ENCODE measurements around the gene SDCCAG8. TPM values are rescaled to one million over a fixed set of nuclear protein-coding genes. Genes with fewer than 3 reads are reported as not detected.
A peak's percentile ranks its signal among the peaks of the same experiment; 100 is the strongest.

SDCCAG8 gene
- total RNA-seq, 1 donor from 2014 or later: 92.7 TPM

DNA sequence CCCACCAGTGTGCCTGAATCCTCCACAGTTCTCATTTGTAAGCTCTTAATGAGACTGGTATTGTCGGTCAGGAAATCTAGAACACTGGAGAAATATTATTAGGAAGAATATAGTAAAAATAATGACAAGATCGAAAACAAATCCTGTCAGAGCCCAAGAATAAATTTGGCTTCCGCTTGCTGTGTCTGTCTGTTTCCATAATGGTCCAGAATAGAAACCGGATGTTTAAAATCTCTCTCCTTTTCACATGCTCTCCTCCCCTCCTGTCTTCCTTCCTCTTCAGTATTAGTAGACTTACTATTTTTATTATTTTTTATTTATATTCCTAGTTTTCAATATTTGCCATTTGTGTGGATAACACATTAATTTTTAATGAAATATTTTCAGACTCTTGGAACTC lies 187.7 kb downstream of the SDCCAG8 start:
- no peak for ATAC-seq
- no peak overlapping the region for H3K27ac ChIP-seq
- H3K9me3 ChIP-seq: no peaks in the 10 kb centered on the region

DNA sequence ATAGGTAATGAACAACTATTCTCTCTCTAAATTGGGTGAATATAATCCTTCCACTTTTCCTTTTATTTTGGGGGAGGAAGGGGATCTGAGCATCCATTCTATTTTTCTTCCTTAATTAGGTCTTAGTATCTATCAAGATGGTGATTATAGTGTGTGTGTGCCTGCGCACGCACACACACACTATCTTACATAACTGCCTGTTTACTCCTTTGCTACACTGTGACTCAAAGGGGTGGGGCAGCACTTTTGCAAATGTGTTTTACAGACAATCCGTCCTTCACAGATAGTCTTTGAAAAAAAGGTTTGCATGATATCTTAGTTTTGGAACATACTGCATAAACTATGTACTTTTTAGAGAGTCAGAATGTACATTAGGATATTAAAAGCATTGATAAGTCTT lies 191.5 kb downstream of the SDCCAG8 start:
- TF ChIP-seq, protein P1, sequence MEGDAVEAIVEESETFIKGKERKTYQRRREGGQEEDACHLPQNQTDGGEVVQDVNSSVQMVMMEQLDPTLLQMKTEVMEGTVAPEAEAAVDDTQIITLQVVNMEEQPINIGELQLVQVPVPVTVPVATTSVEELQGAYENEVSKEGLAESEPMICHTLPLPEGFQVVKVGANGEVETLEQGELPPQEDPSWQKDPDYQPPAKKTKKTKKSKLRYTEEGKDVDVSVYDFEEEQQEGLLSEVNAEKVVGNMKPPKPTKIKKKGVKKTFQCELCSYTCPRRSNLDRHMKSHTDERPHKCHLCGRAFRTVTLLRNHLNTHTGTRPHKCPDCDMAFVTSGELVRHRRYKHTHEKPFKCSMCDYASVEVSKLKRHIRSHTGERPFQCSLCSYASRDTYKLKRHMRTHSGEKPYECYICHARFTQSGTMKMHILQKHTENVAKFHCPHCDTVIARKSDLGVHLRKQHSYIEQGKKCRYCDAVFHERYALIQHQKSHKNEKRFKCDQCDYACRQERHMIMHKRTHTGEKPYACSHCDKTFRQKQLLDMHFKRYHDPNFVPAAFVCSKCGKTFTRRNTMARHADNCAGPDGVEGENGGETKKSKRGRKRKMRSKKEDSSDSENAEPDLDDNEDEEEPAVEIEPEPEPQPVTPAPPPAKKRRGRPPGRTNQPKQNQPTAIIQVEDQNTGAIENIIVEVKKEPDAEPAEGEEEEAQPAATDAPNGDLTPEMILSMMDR (IDR thresholded peaks at IDR 0.05): no peak
- H3K4me3 ChIP-seq: no peak overlapping the region
- H3K4me1 ChIP-seq: peaks cover 9% of the 10 kb centered on the region
- ATAC-seq (no peak), DNase-seq (no peak)
- H3K9me3 ChIP-seq: no peaks in the 10 kb centered on the region
- peaks cover 5% of the 10 kb centered on the region for H3K36me3 ChIP-seq
- intact Hi-C loops (cut with DNase I): no loop called here
- no peaks in the 10 kb centered on the region for H3K27me3 ChIP-seq (ENCODE audit: low read depth)
- H3K27ac ChIP-seq: no peak overlapping the region

More for the DNA sequence above, 187.7 kb downstream of the SDCCAG8 start:
- peaks cover 9% of the 10 kb centered on the region for H3K4me1 ChIP-seq
- no peak for DNase-seq
- peaks cover 5% of the 10 kb centered on the region for H3K36me3 ChIP-seq
- no peaks in the 10 kb centered on the region for H3K27me3 ChIP-seq (ENCODE audit: low read depth)
- TF ChIP-seq, protein P1 (IDR thresholded peaks at IDR 0.05): no peak
- peak overlapping the region; percentile 1 for H3K4me3 ChIP-seq
- intact Hi-C loops (cut with DNase I): no loop called here

DNA sequence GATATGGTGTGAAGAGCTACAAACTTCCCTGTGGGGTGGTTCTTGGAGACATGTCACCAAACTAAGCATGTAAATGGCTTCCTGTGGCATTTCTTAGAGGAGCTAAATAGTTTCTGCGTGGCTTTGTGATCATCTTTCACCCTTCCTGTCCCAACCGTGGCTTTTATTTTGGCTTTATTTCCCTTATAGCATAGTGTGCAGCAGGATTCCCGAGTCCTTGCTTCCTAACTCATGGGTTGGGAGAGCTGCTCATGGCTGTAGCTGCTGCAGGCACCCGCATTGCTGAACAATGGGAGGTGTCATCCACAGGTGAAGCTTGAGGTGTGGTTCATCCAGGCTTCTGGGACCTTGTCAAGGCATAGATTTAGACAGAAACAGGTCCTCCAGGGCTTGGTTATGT lies 192.0 kb downstream of the SDCCAG8 start:
- Histone ChIP-seq H3K36me3 (peaks cover 5% of the 10 kb centered on the region), H3K27ac (no peak overlapping the region), H3K9me3 (no peaks in the 10 kb centered on the region), H3K4me1 (peaks cover 9% of the 10 kb centered on the region), H3K4me3 (no peak overlapping the region), H3K27me3 (ENCODE audit: low read depth) (no peaks in the 10 kb centered on the region)
- TF ChIP-seq, protein P1 (IDR thresholded peaks at IDR 0.05): no peak
- ATAC-seq (no peak), DNase-seq (no peak)
- intact Hi-C loops (cut with DNase I): no loop called here

- intact Hi-C loops (cut with DNase I): no loop called here
- H3K36me3 ChIP-seq: no peaks in the 10 kb centered on the region
- no peak overlapping the region for H3K27ac ChIP-seq
- no peaks in the 10 kb centered on the region for H3K9me3 ChIP-seq
- DNase-seq (no peak), ATAC-seq (no peak)
- H3K27me3 ChIP-seq (ENCODE audit: low read depth): no peaks in the 10 kb centered on the region
- H3K4me3 ChIP-seq: no peak overlapping the region
- TF ChIP-seq, protein P1 (IDR thresholded peaks at IDR 0.05): no peak
- H3K4me1 ChIP-seq: no peaks in the 10 kb centered on the region
Observed at GRCh38 chr1:243449373-243449772, 193.5 kb downstream of the SDCCAG8 start.

DNA sequence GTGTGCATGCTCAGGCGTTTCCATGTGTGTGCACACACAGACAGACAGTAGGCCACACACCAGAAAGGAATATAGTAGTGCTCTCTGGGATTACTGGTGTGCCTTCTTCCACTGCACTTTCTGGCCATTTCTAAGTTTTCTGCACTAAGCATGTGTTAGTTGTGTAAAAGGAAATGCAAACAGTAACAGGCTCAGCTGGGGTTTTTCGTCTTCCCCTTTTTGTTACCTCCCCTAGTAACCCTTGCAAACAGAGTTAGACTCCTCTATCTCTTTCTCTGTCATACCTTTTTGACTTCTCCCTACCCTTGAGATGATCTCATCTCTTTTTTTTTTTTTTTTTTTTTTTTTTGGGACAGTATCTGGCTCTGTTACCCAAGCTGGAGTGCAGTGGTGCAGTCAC lies 196.3 kb downstream of the SDCCAG8 start:
- Histone ChIP-seq H3K4me3 (no peak overlapping the region), H3K27ac (no peak overlapping the region), H3K36me3 (no peaks in the 10 kb centered on the region), H3K9me3 (no peaks in the 10 kb centered on the region), H3K27me3 (ENCODE audit: low read depth) (no peaks in the 10 kb centered on the region), H3K4me1 (no peaks in the 10 kb centered on the region)
- ATAC-seq (no peak), DNase-seq (no peak)
- intact Hi-C loops (cut with DNase I): no loop called here
- TF ChIP-seq, protein P1 (IDR thresholded peaks at IDR 0.05): no peak
